Hair follicular keratinocyte (primary cell): ENCODE measurements around the gene XIST. TPM values are rescaled to one million over a fixed set of nuclear protein-coding genes. Genes with fewer than 3 reads are reported as not detected.

ENCODE experiments used
- total RNA-seq: library from RNA; depleted of rRNA; stranded (reverse); fragments of >200 nt; gene quantifications from 2 replicates; pipeline ENCODE4 v1.2.3, GENCODE V29; 2015

XIST gene
- total RNA-seq, result not detected in 2 replicates

GRCh38 chrX:73852467-73852866 lies at the start of gene XIST:
Gene XIST, minus strand, starts transcription at chrX:73852714.

